ENCODE data around the gene POLR1A.

Gene POLR1A

GRCh38 chr2:86003104-86003503 lies 102.6 kb downstream of the POLR1A start:
- DNase-seq (ENCODE audit: extremely low read depth, low read depth): no peak
- no peak for TF ChIP-seq CTCF (IDR thresholded peaks at IDR 0.05; ENCODE audit: low read depth, low read length)

GRCh38 chr2:86002375-86002774 lies 103.3 kb downstream of the POLR1A start:
- DNase-seq (ENCODE audit: extremely low read depth, low read depth): no peak
- no peak for TF ChIP-seq CTCF (IDR thresholded peaks at IDR 0.05; ENCODE audit: low read depth, low read length)

GRCh38 chr2:86001326-86001725 lies 104.4 kb downstream of the POLR1A start:
- DNase-seq (ENCODE audit: extremely low read depth, low read depth): no peak
- TF ChIP-seq CTCF (IDR thresholded peaks at IDR 0.05; ENCODE audit: low read depth, low read length): no peak

GRCh38 chr2:86000938-86001312 lies 104.8 kb downstream of the POLR1A start:
- TF ChIP-seq CTCF (IDR thresholded peaks at IDR 0.05; ENCODE audit: low read depth, low read length): no peak

GRCh38 chr2:86000131-86000937 lies 105.4 kb downstream of the POLR1A start:
- no peak for DNase-seq (ENCODE audit: extremely low read depth, low read depth)
- TF ChIP-seq CTCF (IDR thresholded peaks at IDR 0.05; ENCODE audit: low read depth, low read length): no peak

More at GRCh38 chr2:86000938-86001312, 104.8 kb downstream of the POLR1A start:
- DNase-seq (ENCODE audit: extremely low read depth, low read depth): no peak

GRCh38 chr2:85999061-85999831 lies 106.4 kb downstream of the POLR1A start:
- no peak for TF ChIP-seq CTCF (IDR thresholded peaks at IDR 0.05; ENCODE audit: low read depth, low read length)
- no peak for DNase-seq (ENCODE audit: extremely low read depth, low read depth)

Data from AG09319 (cell line).